ENCODE results near the gene LRRC40.

DNA sequence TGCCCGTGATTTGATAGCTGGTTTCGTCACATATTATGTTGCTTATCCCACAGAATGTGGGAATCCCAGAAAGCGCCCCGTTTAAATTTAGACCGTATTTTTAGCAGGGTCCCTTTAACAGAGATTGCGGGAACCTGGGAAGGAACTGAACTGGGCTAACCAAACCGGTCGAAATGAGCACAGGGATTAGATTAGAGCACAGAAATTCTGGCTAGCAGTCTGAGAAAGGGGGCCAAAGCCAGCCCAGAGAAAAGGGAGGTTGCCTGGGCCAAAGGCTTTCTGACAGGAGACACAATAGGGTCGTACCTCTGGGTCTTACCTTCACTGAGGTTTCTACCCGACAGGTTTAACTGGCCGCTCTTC, 327 bp downstream of the LRRC40 start:
- TF ChIP-seq, protein P1, sequence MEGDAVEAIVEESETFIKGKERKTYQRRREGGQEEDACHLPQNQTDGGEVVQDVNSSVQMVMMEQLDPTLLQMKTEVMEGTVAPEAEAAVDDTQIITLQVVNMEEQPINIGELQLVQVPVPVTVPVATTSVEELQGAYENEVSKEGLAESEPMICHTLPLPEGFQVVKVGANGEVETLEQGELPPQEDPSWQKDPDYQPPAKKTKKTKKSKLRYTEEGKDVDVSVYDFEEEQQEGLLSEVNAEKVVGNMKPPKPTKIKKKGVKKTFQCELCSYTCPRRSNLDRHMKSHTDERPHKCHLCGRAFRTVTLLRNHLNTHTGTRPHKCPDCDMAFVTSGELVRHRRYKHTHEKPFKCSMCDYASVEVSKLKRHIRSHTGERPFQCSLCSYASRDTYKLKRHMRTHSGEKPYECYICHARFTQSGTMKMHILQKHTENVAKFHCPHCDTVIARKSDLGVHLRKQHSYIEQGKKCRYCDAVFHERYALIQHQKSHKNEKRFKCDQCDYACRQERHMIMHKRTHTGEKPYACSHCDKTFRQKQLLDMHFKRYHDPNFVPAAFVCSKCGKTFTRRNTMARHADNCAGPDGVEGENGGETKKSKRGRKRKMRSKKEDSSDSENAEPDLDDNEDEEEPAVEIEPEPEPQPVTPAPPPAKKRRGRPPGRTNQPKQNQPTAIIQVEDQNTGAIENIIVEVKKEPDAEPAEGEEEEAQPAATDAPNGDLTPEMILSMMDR (conservative IDR thresholded peaks at IDR 0.05 in 1 of 2, IDR thresholded peaks at IDR 0.05 in 1 of 2; ENCODE audit: low read depth in 1 of 2, low read length in 2 of 2) = no peak
- no peak for TF ChIP-seq EZH2 (IDR thresholded peaks at IDR 0.05; ENCODE audit: low read length, missing control alignments)
